PC-3 (cell line): Measurements from ENCODE around the gene H2BK1.

Experiments
- CTCF ChIP-seq: fragments of 300-600 bp; sonication (generic); conservative IDR thresholded peaks from 2 replicates; pipeline ENCODE4 v1.5.1; 2017; ENCODE audit warnings: antibody characterized with exemption, low read depth, mild to moderate bottlenecking, low read length
- EZH2 ChIP-seq: fragments of 300-600 bp; sonication (generic); IDR thresholded peaks from one replicate; pipeline ENCODE4 v1.6.1; 2017; ENCODE audit warnings: antibody characterized with exemption, mild to moderate bottlenecking, low read length; ENCODE audit not compliant: unreplicated experiment

- TF ChIP-seq CTCF (no peak), EZH2 (no peak)
These were observed 46.2 kb upstream of the H2BK1 start for GRCh38 chr7:151256410-151257045.
